A549 (cell line): ENCODE results near the gene DARS2. TPM values are rescaled to one million over a fixed set of nuclear protein-coding genes. Genes with fewer than 3 reads are reported as not detected.

Source experiments
- ATAC-seq, 2 experiments: fragments of 200-7000 bp in 1 of 2; fragments of >200 bp in 1 of 2; cut with Nextera tagmentation in 1 of 2; cut with Tn5 transposase in 1 of 2; 3 replicates each; pipeline versions ENCODE4 v1.8.0 to v1.9.1; 2018 to 2020; ENCODE audit warnings: mild to moderate bottlenecking in 1 of 2, moderate library complexity in 1 of 2
- CTCF ChIA-PET: fragments of 300-600 bp; sonication (Branson Sonifier 250); formaldehyde crosslinking; extraction: SDS; loops from one replicate; lab custom pipeline; 2021; ENCODE audit warnings: antibody characterized with exemption, inconsistent platforms; lab: Yijun Ruan, JAX
- POLR2A ChIA-PET: fragments of 350-600 bp; formaldehyde crosslinking; extraction: SDS; loops from one replicate; lab custom pipeline; 2021; ENCODE audit warnings: antibody characterized with exemption, inconsistent platforms; lab: Yijun Ruan, JAX
- DNase-seq, 2 experiments: peaks; one replicate each; pipeline versions ENCODE4 v3.0.0 to v3.0.0-alpha.2; 2011 to 2016; ENCODE audit warnings: low read depth in 1 of 2, low spot score in 1 of 2
- FAIRE-seq: peaks from 2 replicates; lab custom pipeline; 2011; peaks lifted over from hg19 to GRCh38; lab: Jason Lieb, UNC
- H3K27ac ChIP-seq, 2 experiments: fragments of >200 bp; sonication (Bioruptor Twin); formaldehyde crosslinking; 3 replicates each; pipeline ENCODE4 v1.5.1; 2016 to 2017
- H3K4me1 ChIP-seq: fragments of >200 bp; sonication (Bioruptor Twin); formaldehyde crosslinking; 3 replicates; pipeline ENCODE4 v1.6.1; 2016
- H3K4me2 ChIP-seq: fragments of >200 bp; sonication (Bioruptor Twin); formaldehyde crosslinking; 3 replicates; pipeline ENCODE4 v1.6.1; 2016
- H3K4me3 ChIP-seq: fragments of >200 bp; sonication (Bioruptor Twin); formaldehyde crosslinking; 3 replicates; pipeline ENCODE4 v1.5.1; 2016
- H3K9me3 ChIP-seq: fragments of >200 bp; sonication (Bioruptor Twin); formaldehyde crosslinking; 3 replicates; pipeline ENCODE4 v1.6.1; 2016
- ATOH8 ChIP-seq: fragments of 250-450 bp; sonication (Bioruptor Pico); IDR thresholded peaks from 2 replicates; pipeline ENCODE4 v1.5.0; 2020; ENCODE audit warnings: low read depth, mild to moderate bottlenecking, moderate library complexity
- BHLHE40 ChIP-seq: IDR thresholded peaks from 2 replicates; pipeline ENCODE4 v1.6.1; 2012; ENCODE audit warnings: low read depth, low read length, inconsistent platforms
- CBX2 ChIP-seq: fragments of 200-600 bp; sonication (generic); IDR thresholded peaks from 2 replicates; pipeline ENCODE4 v1.6.1; 2016; ENCODE audit warnings: low read depth, mild to moderate bottlenecking, borderline replicate concordance
- CHD2 ChIP-seq: fragments of 150-350 bp; IDR thresholded peaks from 2 replicates; pipeline ENCODE4 v1.6.1; 2014; ENCODE audit warnings: low read length; ENCODE audit not compliant: partially characterized antibody
- CHD4 ChIP-seq: fragments of 200-600 bp; sonication (generic); IDR thresholded peaks from 2 replicates; pipeline ENCODE4 v1.6.1; 2016; ENCODE audit warnings: antibody characterized with exemption, mild to moderate bottlenecking, borderline replicate concordance
- CTCF ChIP-seq: fragments of >200 bp; sonication (Bioruptor Twin); formaldehyde crosslinking; IDR thresholded peaks from 3 replicates; pipeline ENCODE4 v1.5.1; 2016
- EHMT2 ChIP-seq: fragments of 200-600 bp; sonication (generic); IDR thresholded peaks from 2 replicates; pipeline ENCODE4 v1.6.1; 2016; ENCODE audit warnings: antibody characterized with exemption, low read depth, mild to moderate bottlenecking, moderate library complexity
- ELK1 ChIP-seq: fragments of 150-350 bp; IDR thresholded peaks from 2 replicates; pipeline ENCODE4 v1.6.1; 2014; ENCODE audit warnings: low read depth, mild to moderate bottlenecking, low read length
- FOSB ChIP-seq: fragments of 250-450 bp; sonication (Bioruptor Pico); IDR thresholded peaks from 2 replicates; pipeline ENCODE4 v1.5.0; 2020; ENCODE audit warnings: mild to moderate bottlenecking, moderate library complexity
- GATA3 ChIP-seq: IDR thresholded peaks from 2 replicates; pipeline ENCODE4 v1.6.1; 2012; ENCODE audit warnings: borderline replicate concordance
- HES2 ChIP-seq: fragments of >200 bp; sonication (Bioruptor Twin); formaldehyde crosslinking; IDR thresholded peaks from 2 replicates; pipeline ENCODE4 v1.6.1; 2016
- HEYL ChIP-seq: fragments of 250-450 bp; sonication (Bioruptor Pico); IDR thresholded peaks from 2 replicates; pipeline ENCODE4 v1.8.0; 2021; ENCODE audit warnings: mild to moderate bottlenecking, moderate library complexity
- HOXA7 ChIP-seq: fragments of 250-450 bp; sonication (Bioruptor Pico); IDR thresholded peaks from 2 replicates; pipeline ENCODE4 v1.5.0; 2020; ENCODE audit warnings: mild to moderate bottlenecking, moderate library complexity
- JUNB ChIP-seq: fragments of >200 bp; sonication (Bioruptor Twin); formaldehyde crosslinking; IDR thresholded peaks from 2 replicates; pipeline ENCODE4 v1.6.1; 2016
- KDM1A ChIP-seq: fragments of 200-600 bp; sonication (generic); IDR thresholded peaks from 2 replicates; pipeline ENCODE4 v1.6.1; 2016; ENCODE audit warnings: low read depth, mild to moderate bottlenecking
- KDM5A ChIP-seq: fragments of 200-600 bp; sonication (generic); IDR thresholded peaks from 2 replicates; pipeline ENCODE4 v1.6.1; 2016; ENCODE audit warnings: antibody characterized with exemption, mild to moderate bottlenecking
- MAFK ChIP-seq: fragments of 450-650 bp; IDR thresholded peaks from 2 replicates; pipeline ENCODE4 v1.6.1; 2014; ENCODE audit not compliant: partially characterized antibody
- NR3C1 ChIP-seq: fragments of >200 bp; sonication (Bioruptor Twin); formaldehyde crosslinking; IDR thresholded peaks from 3 replicates; pipeline ENCODE4 v1.6.1; 2017
- POLR2AphosphoS2 ChIP-seq: conservative IDR thresholded peaks from 2 replicates; pipeline ENCODE4 v1.6.1; 2012; ENCODE audit warnings: low read length, improper control_type of control experiment, inconsistent platforms
- RARB ChIP-seq: fragments of 250-450 bp; sonication (Bioruptor Pico); IDR thresholded peaks from 2 replicates; pipeline ENCODE4 v1.8.0; 2021; ENCODE audit warnings: mild to moderate bottlenecking, moderate library complexity
- RCOR1 ChIP-seq: fragments of 150-350 bp; IDR thresholded peaks from 2 replicates; pipeline ENCODE4 v1.6.1; 2014; ENCODE audit warnings: antibody characterized with exemption, low read length, low read depth
- ZFP36 ChIP-seq: fragments of 450-650 bp; IDR thresholded peaks from 2 replicates; pipeline ENCODE4 v1.6.1; 2014; ENCODE audit warnings: borderline replicate concordance; ENCODE audit not compliant: partially characterized antibody
- ZNF302 ChIP-seq: fragments of 250-450 bp; sonication (Bioruptor Pico); IDR thresholded peaks from 2 replicates; pipeline ENCODE4 v1.9.0; 2021; ENCODE audit warnings: inconsistent platforms, mild to moderate bottlenecking, moderate library complexity
- ZSCAN20 ChIP-seq: fragments of 250-450 bp; sonication (Bioruptor Pico); IDR thresholded peaks from 2 replicates; pipeline ENCODE4 v1.8.0; 2022; ENCODE audit warnings: mild to moderate bottlenecking, moderate library complexity
- WGBS: methylation state at CpG from one replicate; pipeline ENCODE4 v1.1.6; 2017; ENCODE audit errors: missing lambda C conversion rate; 5-methylcytosine and 5-hydroxymethylcytosine counted together
- polyA plus RNA-seq, 4 experiments: library from polyadenylated mRNA; depleted of rRNA in 3 of 4; stranded (reverse); fragments of >200 nt; fragmentation: RNase III in 1 of 4; extraction: RNeasy Plus Mini Kit Qiagen cat#74134 plus additional on column Dnase treatment in 1 of 4; gene quantifications; 2 replicates in 3 of 4; 3 replicates in 1 of 4; pipeline ENCODE4 v1.2.3, GENCODE V29; 2011 to 2017
- TF ChIP-seq, protein P1 (sequence below): IDR thresholded peaks from 2 replicates; pipeline ENCODE4 v1.6.1; 2012; ENCODE audit warnings: low read depth, borderline replicate concordance
- TF ChIP-seq, protein P2 (sequence below): IDR thresholded peaks from 2 replicates; pipeline ENCODE4 v1.6.1; 2012
- TF ChIP-seq, protein P3 (sequence below): fragments of 200-600 bp; sonication (generic); IDR thresholded peaks from 2 replicates; pipeline ENCODE4 v1.6.1; 2016; ENCODE audit warnings: antibody characterized with exemption, mild to moderate bottlenecking, moderate library complexity
- TF ChIP-seq, protein P4 (sequence below): fragments of >200 bp; sonication (Bioruptor Twin); formaldehyde crosslinking; IDR thresholded peaks from 3 replicates; pipeline ENCODE4 v1.6.1; 2016

Gene DARS2
- polyA plus RNA-seq, 2 of the 4 experiments (the other 2 are of a cell fraction) = 43.1 to 70.4 TPM

GRCh38 chr1:173888749-173889148 lies 64.3 kb downstream of the DARS2 start:
- Histone ChIP-seq H3K9me3 (no peaks in the 10 kb centered on the region), H3K4me3 (no peak overlapping the region), H3K4me2 (no peak overlapping the region), H3K27ac (no peak overlapping the region), H3K4me1 (no peaks in the 10 kb centered on the region)
- no peak for TF ChIP-seq KDM1A
- TF ChIP-seq HES2 = no peak
- no peak for TF ChIP-seq BHLHE40
- TF ChIP-seq, protein P1, sequence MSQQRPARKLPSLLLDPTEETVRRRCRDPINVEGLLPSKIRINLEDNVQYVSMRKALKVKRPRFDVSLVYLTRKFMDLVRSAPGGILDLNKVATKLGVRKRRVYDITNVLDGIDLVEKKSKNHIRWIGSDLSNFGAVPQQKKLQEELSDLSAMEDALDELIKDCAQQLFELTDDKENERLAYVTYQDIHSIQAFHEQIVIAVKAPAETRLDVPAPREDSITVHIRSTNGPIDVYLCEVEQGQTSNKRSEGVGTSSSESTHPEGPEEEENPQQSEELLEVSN = no peak
- no peak for TF ChIP-seq CHD2
- no peak for TF ChIP-seq CHD4
- TF ChIP-seq MAFK = no peak
- no peak for TF ChIP-seq KDM5A
- TF ChIP-seq JUNB = no peak
- TF ChIP-seq HOXA7 (CRISPR knock-in tag) = no peak
- no peak for TF ChIP-seq CTCF
- TF ChIP-seq ZNF302 (CRISPR knock-in tag) = no peak
- no peak for TF ChIP-seq ATOH8 (CRISPR knock-in tag)
- TF ChIP-seq, protein P2, sequence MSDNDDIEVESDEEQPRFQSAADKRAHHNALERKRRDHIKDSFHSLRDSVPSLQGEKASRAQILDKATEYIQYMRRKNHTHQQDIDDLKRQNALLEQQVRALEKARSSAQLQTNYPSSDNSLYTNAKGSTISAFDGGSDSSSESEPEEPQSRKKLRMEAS = no peak
- no peak for TF ChIP-seq HEYL
- no peak for TF ChIP-seq FOSB
- TF ChIP-seq GATA3 = no peak
- TF ChIP-seq ZSCAN20 (CRISPR knock-in tag) = no peak
- TF ChIP-seq NR3C1 = no peak
- ATAC-seq (no peak), FAIRE-seq (no peak), DNase-seq (no peak)
- ChIA-PET CTCF (interaction anchor here (1.1 kb wide), 1 partner anchor 26 kb away, joined by 6 read pairs; no protein-coding TSS in a partner anchor), POLR2A (no interaction called here)

DNA sequence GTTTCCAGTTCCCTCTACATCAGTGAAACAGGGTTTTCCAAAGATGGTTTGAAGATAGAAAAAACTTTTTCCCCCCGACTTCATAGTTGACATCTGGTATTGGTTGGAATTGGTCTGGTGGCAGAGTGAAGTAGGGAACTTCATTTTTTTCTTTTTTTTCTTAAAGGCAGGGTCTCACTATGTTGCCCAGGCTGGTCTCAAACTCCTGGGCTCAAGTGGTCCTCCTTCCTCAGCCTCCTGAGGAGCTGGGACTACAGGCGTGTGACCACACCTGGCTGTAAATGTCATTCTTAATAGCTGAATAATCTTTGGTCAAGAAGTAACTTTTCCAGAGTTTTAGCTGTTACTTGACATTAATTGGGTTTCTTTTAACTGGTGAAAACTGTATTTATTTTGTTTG lies 65.4 kb downstream of the DARS2 start:
- H3K4me2 ChIP-seq = no peak overlapping the region
- no peaks in the 10 kb centered on the region for H3K9me3 ChIP-seq
- DNase-seq (no peak), FAIRE-seq (no peak), ATAC-seq (no peak)
- 85% methylated on average over 2 of the region's 2 CpGs for WGBS
- H3K27ac ChIP-seq = no peak overlapping the region
- no peak overlapping the region for H3K4me3 ChIP-seq
- CTCF ChIA-PET = interaction anchor here (1.1 kb wide), 1 partner anchor 25 kb away, joined by 6 read pairs; no protein-coding TSS in a partner anchor
- H3K4me1 ChIP-seq = no peaks in the 10 kb centered on the region
- POLR2A ChIA-PET = interaction anchor here (1.0 kb wide), 1 partner anchor 22 kb away, joined by 5 read pairs; the partner anchor contains the start of gene ZBTB37
- TF ChIP-seq RARB (CRISPR knock-in tag) = no peak
- TF ChIP-seq, protein P3, sequence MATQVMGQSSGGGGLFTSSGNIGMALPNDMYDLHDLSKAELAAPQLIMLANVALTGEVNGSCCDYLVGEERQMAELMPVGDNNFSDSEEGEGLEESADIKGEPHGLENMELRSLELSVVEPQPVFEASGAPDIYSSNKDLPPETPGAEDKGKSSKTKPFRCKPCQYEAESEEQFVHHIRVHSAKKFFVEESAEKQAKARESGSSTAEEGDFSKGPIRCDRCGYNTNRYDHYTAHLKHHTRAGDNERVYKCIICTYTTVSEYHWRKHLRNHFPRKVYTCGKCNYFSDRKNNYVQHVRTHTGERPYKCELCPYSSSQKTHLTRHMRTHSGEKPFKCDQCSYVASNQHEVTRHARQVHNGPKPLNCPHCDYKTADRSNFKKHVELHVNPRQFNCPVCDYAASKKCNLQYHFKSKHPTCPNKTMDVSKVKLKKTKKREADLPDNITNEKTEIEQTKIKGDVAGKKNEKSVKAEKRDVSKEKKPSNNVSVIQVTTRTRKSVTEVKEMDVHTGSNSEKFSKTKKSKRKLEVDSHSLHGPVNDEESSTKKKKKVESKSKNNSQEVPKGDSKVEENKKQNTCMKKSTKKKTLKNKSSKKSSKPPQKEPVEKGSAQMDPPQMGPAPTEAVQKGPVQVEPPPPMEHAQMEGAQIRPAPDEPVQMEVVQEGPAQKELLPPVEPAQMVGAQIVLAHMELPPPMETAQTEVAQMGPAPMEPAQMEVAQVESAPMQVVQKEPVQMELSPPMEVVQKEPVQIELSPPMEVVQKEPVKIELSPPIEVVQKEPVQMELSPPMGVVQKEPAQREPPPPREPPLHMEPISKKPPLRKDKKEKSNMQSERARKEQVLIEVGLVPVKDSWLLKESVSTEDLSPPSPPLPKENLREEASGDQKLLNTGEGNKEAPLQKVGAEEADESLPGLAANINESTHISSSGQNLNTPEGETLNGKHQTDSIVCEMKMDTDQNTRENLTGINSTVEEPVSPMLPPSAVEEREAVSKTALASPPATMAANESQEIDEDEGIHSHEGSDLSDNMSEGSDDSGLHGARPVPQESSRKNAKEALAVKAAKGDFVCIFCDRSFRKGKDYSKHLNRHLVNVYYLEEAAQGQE = no peak
- TF ChIP-seq FOSB = no peak
- TF ChIP-seq CBX2 = no peak
- no peak for TF ChIP-seq RCOR1
- TF ChIP-seq, protein P4, sequence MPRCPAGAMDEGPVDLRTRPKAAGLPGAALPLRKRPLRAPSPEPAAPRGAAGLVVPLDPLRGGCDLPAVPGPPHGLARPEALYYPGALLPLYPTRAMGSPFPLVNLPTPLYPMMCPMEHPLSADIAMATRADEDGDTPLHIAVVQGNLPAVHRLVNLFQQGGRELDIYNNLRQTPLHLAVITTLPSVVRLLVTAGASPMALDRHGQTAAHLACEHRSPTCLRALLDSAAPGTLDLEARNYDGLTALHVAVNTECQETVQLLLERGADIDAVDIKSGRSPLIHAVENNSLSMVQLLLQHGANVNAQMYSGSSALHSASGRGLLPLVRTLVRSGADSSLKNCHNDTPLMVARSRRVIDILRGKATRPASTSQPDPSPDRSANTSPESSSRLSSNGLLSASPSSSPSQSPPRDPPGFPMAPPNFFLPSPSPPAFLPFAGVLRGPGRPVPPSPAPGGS = no peak
- TF ChIP-seq EHMT2 = no peak
- TF ChIP-seq, protein P1 = no peak
- no peak for TF ChIP-seq ZFP36
- TF ChIP-seq POLR2AphosphoS2 = no peak
- TF ChIP-seq ELK1 = no peak
